Colonic mucosa (tissue), 4 donors: ENCODE results near the gene TENM4. TPM values are rescaled to one million over a fixed set of nuclear protein-coding genes. Genes with fewer than 3 reads are reported as not detected.

Experiments
- DNase-seq: peaks from one replicate; pipeline ENCODE4 v3.0.0-alpha.2; 2020
- H3K27ac ChIP-seq: fragments of 200-600 bp; one replicate; pipeline ENCODE4 v1.8.0; 2021
- H3K27me3 ChIP-seq: fragments of 200-600 bp; one replicate; pipeline ENCODE4 v1.8.0; 2021
- H3K36me3 ChIP-seq: fragments of 200-600 bp; one replicate; pipeline ENCODE4 v1.8.0; 2021
- H3K4me1 ChIP-seq: fragments of 200-600 bp; one replicate; pipeline ENCODE4 v1.8.0; 2021; ENCODE audit warnings: mild to moderate bottlenecking
- H3K4me3 ChIP-seq: fragments of 200-600 bp; one replicate; pipeline ENCODE4 v1.8.0; 2021
- H3K9ac ChIP-seq, 2 donors: one replicate each; pipeline ENCODE4 v1.7.0; 2013; ENCODE audit warnings: control low read depth in 2 of 2, low read depth in 2 of 2, low read length in 2 of 2
- H3K9me3 ChIP-seq: fragments of 200-600 bp; one replicate; pipeline ENCODE4 v1.8.0; 2021
- CTCF ChIP-seq: fragments of 200-600 bp; IDR thresholded peaks from one replicate; pipeline ENCODE4 v1.8.0; 2022; ENCODE audit warnings: antibody characterized with exemption, mild to moderate bottlenecking
- intact Hi-C: fragments of 100-400 bp; cut with DNase I; formaldehyde crosslinking; loops from one replicate; pipeline ENCODE4 v1.14.1; 2022
- total RNA-seq, 2 donors: library from RNA; stranded (reverse); fragmentation: NEBNext Ultra II Directional in 1 of 2; extraction: Animal tissue kit (Norgen Biotek cat#: 25700) in 1 of 2; gene quantifications; one replicate each; pipeline ENCODE4 v1.2.1, GENCODE V29; 2021
- donor health status: healthy.
- donor health status: DM: no; HTN: no; CAD: no.
- donor health status: DM: no; HTN: no; CAD: no.

The TENM4 gene
- total RNA-seq, 2 donors from 2014 or later: 0.48 to 1.2 TPM

DNA sequence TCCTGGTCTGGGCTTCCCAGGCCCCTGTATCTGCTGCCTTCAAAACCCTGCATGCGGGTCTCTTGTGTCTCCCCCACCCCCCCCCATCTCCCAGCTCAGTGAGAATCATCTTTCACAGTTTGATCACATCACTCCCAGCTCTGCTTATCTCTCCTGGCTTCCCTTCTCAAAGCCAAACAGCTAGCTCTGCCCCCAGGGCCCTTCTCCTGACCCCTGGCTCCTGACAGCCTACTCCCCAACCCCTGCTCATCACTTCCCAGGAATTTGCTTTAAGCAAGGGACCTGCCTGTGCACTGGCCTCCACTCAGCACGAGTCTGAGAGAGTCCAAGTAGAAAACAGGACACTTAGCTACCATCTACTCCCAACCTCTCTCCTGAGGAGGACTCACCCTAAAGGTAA is 342.7 kb downstream of the TENM4 start:
- H3K4me1 ChIP-seq: no peaks in the 10 kb centered on the region
- H3K27me3 ChIP-seq: no peaks in the 10 kb centered on the region
- H3K4me3 ChIP-seq: no peak overlapping the region
- intact Hi-C loops: no loop called here
- no peak overlapping the region for H3K27ac ChIP-seq
- no peak for DNase-seq
- no peak overlapping the region for H3K9ac ChIP-seq
- H3K9me3 ChIP-seq: no peaks in the 10 kb centered on the region
- no peak for TF ChIP-seq CTCF
- H3K36me3 ChIP-seq: no peaks in the 10 kb centered on the region

DNA sequence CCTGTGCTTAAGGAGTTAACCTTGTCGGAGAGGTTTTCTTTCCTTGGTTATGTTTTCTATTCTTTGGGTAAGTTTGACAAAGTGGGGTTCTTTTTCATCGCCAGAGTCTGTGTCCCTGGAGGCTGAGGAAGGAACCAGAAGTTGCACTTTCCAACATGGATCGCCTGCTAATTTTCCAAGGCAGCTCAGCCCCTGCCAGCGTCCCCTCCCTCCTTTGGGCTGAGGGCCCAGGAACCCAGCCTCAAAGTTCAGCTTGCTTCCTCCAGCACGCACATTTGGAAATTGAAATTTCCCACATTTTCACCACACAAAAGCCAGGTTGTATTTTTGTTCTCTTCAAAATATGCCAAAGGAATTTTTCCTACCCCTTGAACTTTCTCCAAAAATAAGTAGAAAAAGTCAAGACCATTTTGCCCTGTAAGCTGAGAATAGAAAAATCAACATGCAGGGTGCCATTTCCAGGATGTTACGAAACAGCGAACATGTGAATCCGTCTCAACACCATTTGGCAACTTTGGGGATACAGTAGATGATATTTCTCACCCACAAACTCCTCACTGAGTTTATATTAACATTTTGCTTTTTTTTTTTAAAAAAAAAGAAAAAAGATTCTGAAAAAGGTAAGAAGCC is 343.5 kb downstream of the TENM4 start:
- TF ChIP-seq CTCF: no peak
- no peaks in the 10 kb centered on the region for H3K9me3 ChIP-seq
- no peak overlapping the region for H3K9ac ChIP-seq
- no peaks in the 10 kb centered on the region for H3K27me3 ChIP-seq
- H3K4me3 ChIP-seq: no peak overlapping the region
- no peaks in the 10 kb centered on the region for H3K4me1 ChIP-seq
- intact Hi-C loops: no loop called here
- H3K27ac ChIP-seq: no peak overlapping the region
- DNase-seq: no peak
- H3K36me3 ChIP-seq: no peaks in the 10 kb centered on the region

DNA sequence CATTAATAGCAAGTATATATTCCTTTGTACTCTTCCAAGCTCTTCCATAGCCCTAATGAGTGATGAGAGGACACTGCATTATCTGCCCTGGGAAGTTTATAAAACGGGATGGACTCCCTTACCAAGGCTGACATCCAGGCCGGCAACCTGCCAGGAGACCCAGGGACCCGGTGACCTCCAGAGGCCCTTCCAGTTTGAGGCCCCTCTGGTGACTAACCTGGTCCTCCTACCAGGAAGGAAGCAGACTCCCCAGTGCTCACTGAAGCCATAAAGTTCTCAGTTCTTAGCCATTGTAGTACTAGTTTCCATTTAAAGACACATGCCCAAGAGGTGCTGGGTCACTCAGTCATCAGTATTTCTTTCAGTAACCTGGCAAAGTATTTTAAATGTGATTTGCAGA is 345.4 kb downstream of the TENM4 start:
- Histone ChIP-seq H3K4me1 (no peaks in the 10 kb centered on the region), H3K9me3 (no peaks in the 10 kb centered on the region), H3K36me3 (no peaks in the 10 kb centered on the region), H3K9ac (no peak overlapping the region), H3K4me3 (no peak overlapping the region), H3K27ac (no peak overlapping the region), H3K27me3 (no peaks in the 10 kb centered on the region)
- no peak for DNase-seq
- intact Hi-C loops: no loop called here
- TF ChIP-seq CTCF: no peak

- no peak for DNase-seq
- no peaks in the 10 kb centered on the region for H3K9me3 ChIP-seq
- H3K4me3 ChIP-seq: no peak overlapping the region
- no peaks in the 10 kb centered on the region for H3K27me3 ChIP-seq
- H3K9ac ChIP-seq: no peak overlapping the region
- intact Hi-C loops: no loop called here
- H3K27ac ChIP-seq: no peak overlapping the region
- no peaks in the 10 kb centered on the region for H3K36me3 ChIP-seq
- H3K4me1 ChIP-seq: no peaks in the 10 kb centered on the region
- TF ChIP-seq CTCF: no peak
Measured at GRCh38 chr11:79094616-79095015, 346.2 kb downstream of the TENM4 start.

DNA sequence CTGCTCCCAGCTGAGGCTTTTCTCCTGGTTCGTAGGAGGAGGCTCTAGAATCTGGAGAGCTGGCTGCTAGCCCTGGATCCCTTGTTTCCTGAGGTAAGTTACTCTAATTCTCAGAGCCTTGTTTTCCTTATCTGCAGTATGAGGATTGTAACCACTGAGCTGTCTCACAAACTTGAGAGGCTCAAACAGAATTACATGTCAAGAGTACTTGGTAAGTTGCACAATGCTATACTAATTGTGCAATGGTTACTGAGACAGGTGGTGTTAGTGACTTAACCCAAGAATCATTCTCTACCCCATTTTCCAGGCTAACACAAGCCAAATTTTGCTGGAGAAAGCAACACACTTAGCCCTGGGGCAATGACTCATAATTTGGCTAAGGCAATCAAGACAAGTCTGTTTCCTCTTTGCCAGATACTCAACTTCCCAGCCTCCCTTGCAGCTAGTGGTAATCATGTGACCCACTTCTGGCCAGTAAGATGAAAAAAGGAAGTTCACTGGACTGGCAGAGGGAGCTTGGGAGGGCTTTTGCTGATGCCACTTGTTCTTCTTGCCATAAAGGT is 348.0 kb downstream of the TENM4 start:
- H3K27ac ChIP-seq: no peak overlapping the region
- TF ChIP-seq CTCF: no peak
- H3K27me3 ChIP-seq: no peaks in the 10 kb centered on the region
- no peak overlapping the region for H3K9ac ChIP-seq
- H3K36me3 ChIP-seq: no peaks in the 10 kb centered on the region
- no peak for DNase-seq
- H3K4me1 ChIP-seq: no peaks in the 10 kb centered on the region
- H3K9me3 ChIP-seq: no peaks in the 10 kb centered on the region
- no peak overlapping the region for H3K4me3 ChIP-seq
- intact Hi-C loops: no loop called here
